ENCODE measurements around the gene COX6B1. TPM values are rescaled to one million over a fixed set of nuclear protein-coding genes. Genes with fewer than 3 reads are reported as not detected.

COX6B1 gene
- total and polyA plus RNA-seq, 2 of the 8 experiments (the other 6 are each of a cell fraction or from before 2014, with no cell fraction given), result 437 to 1,052 TPM

DNA sequence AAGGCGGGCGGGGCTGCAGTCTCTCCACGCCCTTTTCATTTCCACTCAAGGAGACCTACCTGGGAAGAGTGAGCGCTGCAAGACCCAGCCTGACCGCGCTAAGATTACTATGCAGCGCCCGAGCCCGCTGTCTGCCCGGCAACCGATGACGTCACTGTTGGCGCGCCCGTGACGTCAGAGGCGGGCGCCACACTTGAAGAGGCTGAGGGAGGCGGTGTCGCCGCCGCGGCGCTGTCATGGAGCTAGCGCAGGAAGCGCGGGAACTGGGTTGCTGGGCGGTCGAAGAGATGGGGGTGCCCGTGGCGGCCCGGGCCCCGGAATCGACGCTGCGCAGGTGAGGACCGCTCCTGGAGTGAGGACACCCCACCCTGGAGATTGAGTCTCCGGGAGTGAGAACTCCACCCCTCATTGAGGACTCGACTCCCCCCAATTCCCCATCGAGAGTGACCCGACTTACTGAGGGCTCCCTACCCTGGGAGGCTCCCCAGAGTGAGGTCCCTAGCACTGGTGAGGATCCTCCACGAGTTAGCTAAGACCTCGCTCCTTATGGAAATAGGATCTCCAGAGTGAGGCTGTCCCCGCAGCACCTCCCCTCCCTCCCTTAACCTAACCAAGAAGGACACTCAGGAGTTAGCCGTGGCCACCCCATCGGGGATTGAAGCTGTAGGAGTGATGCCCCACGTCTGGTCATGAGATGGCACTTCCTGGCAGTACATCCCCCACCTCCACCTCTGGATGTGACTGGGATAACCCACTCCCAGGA is 35.4 kb upstream of the COX6B1 start, which contains the start of gene HAUS5 (continued):
- TF ChIP-seq CHD1 (IDR thresholded peaks at IDR 0.05; ENCODE audit: low read depth, low read length) (no peak), TCF12 (IDR thresholded peaks at IDR 0.05; ENCODE audit: low read depth, low read length) (no peak), RAD21 (IDR thresholded peaks at IDR 0.05 in 1 of 2, conservative IDR thresholded peaks at IDR 0.05 in 1 of 2; ENCODE audit: low read depth in 2 of 2, low read length in 2 of 2) (peak in 1 of 2 experiments; percentile 12; a peak in 1 of 4 replicates), CBX8 (IDR thresholded peaks at IDR 0.05; ENCODE audit: borderline replicate concordance, low read depth, low read length) (no peak), CHD2 (IDR thresholded peaks at IDR 0.05; ENCODE audit: low read length) (peak; percentile 69; the same call in 1 of the 2 replicates), PHF8 (conservative IDR thresholded peaks at IDR 0.05; ENCODE audit: low read depth, low read length) (peak; percentile 68; the same call in 1 of the 2 replicates), SP4 (IDR thresholded peaks at IDR 0.05; ENCODE audit: low read length) (no peak), KDM5A (IDR thresholded peaks at IDR 0.05; ENCODE audit: low read length) (peak; percentile 71), GABPA (IDR thresholded peaks at IDR 0.05; ENCODE audit: borderline replicate concordance, insufficient read depth, low read length) (no peak), EP300 (IDR thresholded peaks at IDR 0.05; ENCODE audit: borderline replicate concordance in 1 of 2, low read depth in 2 of 2, low read length in 2 of 2) (no peak), NRF1 (IDR thresholded peaks at IDR 0.05; ENCODE audit: low read depth, low read length) (no peak), CBX5 (IDR thresholded peaks at IDR 0.05; ENCODE audit: low read depth, low read length) (no peak), TEAD4 (IDR thresholded peaks at IDR 0.05; ENCODE audit: low read depth, low read length) (no peak), GTF2F1 (IDR thresholded peaks at IDR 0.05; ENCODE audit: borderline replicate concordance, low read depth, low read length) (peak; percentile 59; the same call in 1 of the 2 replicates), SIX5 (IDR thresholded peaks at IDR 0.05; ENCODE audit: low read depth, low read length) (no peak), POLR2AphosphoS5 (IDR thresholded peaks at IDR 0.05; ENCODE audit: low read depth, low read length) (peak; percentile 65), JUN (IDR thresholded peaks at IDR 0.05; ENCODE audit: low read depth, low read length) (peak; percentile 95), TBP (IDR thresholded peaks at IDR 0.05; ENCODE audit: low read depth, low read length) (peak; percentile 69), SP1 (IDR thresholded peaks at IDR 0.05; ENCODE audit: low read depth, low read length) (peak; percentile 63; the same call in 1 of the 2 replicates)
- TF ChIP-seq, protein P1, sequence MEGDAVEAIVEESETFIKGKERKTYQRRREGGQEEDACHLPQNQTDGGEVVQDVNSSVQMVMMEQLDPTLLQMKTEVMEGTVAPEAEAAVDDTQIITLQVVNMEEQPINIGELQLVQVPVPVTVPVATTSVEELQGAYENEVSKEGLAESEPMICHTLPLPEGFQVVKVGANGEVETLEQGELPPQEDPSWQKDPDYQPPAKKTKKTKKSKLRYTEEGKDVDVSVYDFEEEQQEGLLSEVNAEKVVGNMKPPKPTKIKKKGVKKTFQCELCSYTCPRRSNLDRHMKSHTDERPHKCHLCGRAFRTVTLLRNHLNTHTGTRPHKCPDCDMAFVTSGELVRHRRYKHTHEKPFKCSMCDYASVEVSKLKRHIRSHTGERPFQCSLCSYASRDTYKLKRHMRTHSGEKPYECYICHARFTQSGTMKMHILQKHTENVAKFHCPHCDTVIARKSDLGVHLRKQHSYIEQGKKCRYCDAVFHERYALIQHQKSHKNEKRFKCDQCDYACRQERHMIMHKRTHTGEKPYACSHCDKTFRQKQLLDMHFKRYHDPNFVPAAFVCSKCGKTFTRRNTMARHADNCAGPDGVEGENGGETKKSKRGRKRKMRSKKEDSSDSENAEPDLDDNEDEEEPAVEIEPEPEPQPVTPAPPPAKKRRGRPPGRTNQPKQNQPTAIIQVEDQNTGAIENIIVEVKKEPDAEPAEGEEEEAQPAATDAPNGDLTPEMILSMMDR (IDR thresholded peaks at IDR 0.05; ENCODE audit: control extremely low read depth in 1 of 3, insufficient read depth in 1 of 3, low read depth in 1 of 3, low read length in 3 of 3), result no peak
- TF ChIP-seq, protein P2, sequence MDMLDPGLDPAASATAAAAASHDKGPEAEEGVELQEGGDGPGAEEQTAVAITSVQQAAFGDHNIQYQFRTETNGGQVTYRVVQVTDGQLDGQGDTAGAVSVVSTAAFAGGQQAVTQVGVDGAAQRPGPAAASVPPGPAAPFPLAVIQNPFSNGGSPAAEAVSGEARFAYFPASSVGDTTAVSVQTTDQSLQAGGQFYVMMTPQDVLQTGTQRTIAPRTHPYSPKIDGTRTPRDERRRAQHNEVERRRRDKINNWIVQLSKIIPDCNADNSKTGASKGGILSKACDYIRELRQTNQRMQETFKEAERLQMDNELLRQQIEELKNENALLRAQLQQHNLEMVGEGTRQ (IDR thresholded peaks at IDR 0.05; ENCODE audit: low read length), result peak; percentile 10; the same call in 1 of the 2 replicates
